Transverse colon (tissue), 4 donors: ENCODE measurements around the gene KDM2B.

Experiments used
- CTCF ChIP-seq, 5 experiments: fragments of 200-600 bp in 3 of 5; fragments of 450-650 bp in 2 of 5; sonication (generic) in 3 of 5; IDR thresholded peaks; 1 replicate in 2 of 5; 2 replicates in 3 of 5; pipeline ENCODE4 v1.5.1; 2016 to 2017; ENCODE audit warnings: antibody characterized with exemption in 5 of 5, inconsistent platforms in 3 of 5, mild to moderate bottlenecking in 2 of 5, moderate library complexity in 1 of 5
- EP300 ChIP-seq: sonication (generic); formaldehyde crosslinking; IDR thresholded peaks from one replicate; pipeline ENCODE4 v1.6.1; 2017; ENCODE audit warnings: antibody characterized with exemption, low read depth
- POLR2A ChIP-seq: fragments of 450-650 bp; IDR thresholded peaks from one replicate; pipeline ENCODE4 v1.6.1; 2016; ENCODE audit warnings: antibody characterized with exemption, mild to moderate bottlenecking, moderate library complexity
- POLR2AphosphoS5 ChIP-seq, 3 donors: sonication (generic); formaldehyde crosslinking; IDR thresholded peaks; one replicate each; pipeline ENCODE4 v1.6.1; 2016; ENCODE audit warnings: antibody characterized with exemption in 3 of 3

GRCh38 chr12:121443193-121443870 lies 137.5 kb downstream of the KDM2B start:
- TF ChIP-seq CTCF (IDR thresholded peaks at IDR 0.05) (peak; percentile 79 to 93 (median 88)), POLR2A (no peak), EP300 (no peak), POLR2AphosphoS5 (IDR thresholded peaks at IDR 0.05) (no peak)
